ENCODE data around the gene RADIL.

DNA sequence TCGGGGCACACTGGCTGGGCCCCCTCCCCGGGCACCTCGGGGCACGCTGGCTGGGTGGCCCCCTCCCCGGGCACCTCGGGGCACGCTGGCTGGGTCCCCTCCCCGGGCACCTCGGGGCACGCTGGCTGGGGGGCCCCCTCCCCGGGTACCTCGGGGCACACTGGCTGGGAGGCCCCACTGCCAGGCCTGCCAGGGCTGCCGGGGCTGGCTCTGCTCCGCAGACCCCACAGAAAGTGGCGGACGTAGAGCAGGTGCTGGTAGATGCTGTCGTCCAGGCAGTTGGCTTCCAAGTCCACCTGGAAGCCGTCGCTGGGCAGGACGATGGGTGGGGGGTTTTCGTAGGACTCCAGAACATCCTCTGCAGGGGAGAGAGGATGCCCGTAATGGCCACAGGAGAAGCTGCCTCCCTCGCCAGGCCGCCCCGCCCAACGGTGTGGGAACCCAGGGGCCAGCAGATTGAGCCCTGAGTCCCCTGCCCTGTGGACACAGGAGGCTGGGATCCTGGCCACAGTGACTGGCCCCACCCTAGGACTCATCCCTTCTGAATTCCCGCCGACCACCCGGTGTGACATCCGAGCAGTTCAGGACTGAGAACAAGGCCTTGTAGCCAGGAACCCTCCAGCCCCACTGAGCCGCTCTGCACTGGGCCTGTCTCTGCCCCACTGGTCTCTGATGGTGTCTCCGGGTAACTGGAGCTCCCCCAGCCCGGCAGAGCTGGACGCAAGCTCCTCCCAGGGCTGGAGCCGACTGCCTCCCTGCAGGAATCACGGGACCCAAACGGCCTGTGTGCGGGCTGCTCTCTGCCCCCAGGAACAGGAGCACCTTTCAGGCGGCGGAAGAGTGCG is 79.9 kb downstream of the RADIL start:
- TF ChIP-seq TAF1 (IDR thresholded peaks at IDR 0.05; ENCODE audit: control insufficient read depth, extremely low read depth, insufficient read depth, low read length, severe bottlenecking) (no peak), ZNF239 (CRISPR knock-in tag; IDR thresholded peaks at IDR 0.05) (no peak)
- TF ChIP-seq, protein P1, sequence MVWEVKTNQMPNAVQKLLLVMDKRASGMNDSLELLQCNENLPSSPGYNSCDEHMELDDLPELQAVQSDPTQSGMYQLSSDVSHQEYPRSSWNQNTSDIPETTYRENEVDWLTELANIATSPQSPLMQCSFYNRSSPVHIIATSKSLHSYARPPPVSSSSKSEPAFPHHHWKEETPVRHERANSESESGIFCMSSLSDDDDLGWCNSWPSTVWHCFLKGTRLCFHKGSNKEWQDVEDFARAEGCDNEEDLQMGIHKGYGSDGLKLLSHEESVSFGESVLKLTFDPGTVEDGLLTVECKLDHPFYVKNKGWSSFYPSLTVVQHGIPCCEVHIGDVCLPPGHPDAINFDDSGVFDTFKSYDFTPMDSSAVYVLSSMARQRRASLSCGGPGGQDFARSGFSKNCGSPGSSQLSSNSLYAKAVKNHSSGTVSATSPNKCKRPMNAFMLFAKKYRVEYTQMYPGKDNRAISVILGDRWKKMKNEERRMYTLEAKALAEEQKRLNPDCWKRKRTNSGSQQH (CRISPR knock-in tag; IDR thresholded peaks at IDR 0.05), result no peak
